Measurements from ENCODE around the gene TMEM254. TPM values are rescaled to one million over a fixed set of nuclear protein-coding genes. Genes with fewer than 3 reads are reported as not detected.

Gene TMEM254
- total and polyA plus RNA-seq, 2 donors (not counting 1 experiment from before 2014, with no cell fraction given): 10.4 to 30.9 TPM

DNA sequence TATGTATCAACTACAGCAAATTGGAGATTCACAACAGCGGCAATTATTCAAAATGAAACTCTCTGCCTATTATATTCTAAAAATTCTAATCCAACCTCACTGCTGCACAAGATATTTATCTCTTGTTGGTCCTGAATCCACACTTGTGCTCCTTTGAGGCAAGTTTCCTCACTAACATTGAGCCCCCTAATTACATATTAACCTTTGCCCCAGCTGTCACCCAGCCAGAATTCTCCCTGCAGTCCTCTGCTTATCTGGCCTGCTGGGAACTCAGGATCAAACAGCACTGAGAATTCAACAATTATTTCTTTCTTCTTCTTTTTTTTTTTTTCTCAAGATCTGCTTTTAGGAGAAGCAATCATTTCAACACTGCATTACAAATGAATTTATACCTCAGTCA lies 32.5 kb downstream of the TMEM254 start:
- Histone ChIP-seq H3K9ac (ENCODE audit: insufficient read depth, low read length) (no peak overlapping the region), H2AFZ (ENCODE audit: low read length) (no peak overlapping the region), H3K36me3 (ENCODE audit: control insufficient read depth, insufficient read depth, low read length) (no peaks in the 10 kb centered on the region), H3K4me2 (ENCODE audit: extremely low read depth, insufficient read depth, low read length) (no peak overlapping the region), H3K4me1 (ENCODE audit: control insufficient read depth, extremely low read depth, insufficient read depth, low read length) (peaks cover 2% of the 10 kb centered on the region), H3K27me3 (ENCODE audit: control insufficient read depth, insufficient read depth, low read length) (no peaks in the 10 kb centered on the region), H3K79me2 (ENCODE audit: control insufficient read depth, insufficient read depth, low read length) (no peaks in the 10 kb centered on the region), H3K4me3 (replicated peaks in 1 of 4; ENCODE audit: control extremely low read depth in 1 of 4, insufficient read depth in 1 of 4, low read depth in 3 of 4, low read length in 4 of 4) (no peak overlapping the region), H4K20me1 (ENCODE audit: control insufficient read depth, extremely low read depth, insufficient read depth, low read length) (no peaks in the 10 kb centered on the region), H3K9me3 (ENCODE audit: control insufficient read depth, insufficient read depth, low read depth, low read length) (no peaks in the 10 kb centered on the region), H3K27ac (ENCODE audit: insufficient read depth, low read length) (no peak overlapping the region)
- TF ChIP-seq, protein P1, sequence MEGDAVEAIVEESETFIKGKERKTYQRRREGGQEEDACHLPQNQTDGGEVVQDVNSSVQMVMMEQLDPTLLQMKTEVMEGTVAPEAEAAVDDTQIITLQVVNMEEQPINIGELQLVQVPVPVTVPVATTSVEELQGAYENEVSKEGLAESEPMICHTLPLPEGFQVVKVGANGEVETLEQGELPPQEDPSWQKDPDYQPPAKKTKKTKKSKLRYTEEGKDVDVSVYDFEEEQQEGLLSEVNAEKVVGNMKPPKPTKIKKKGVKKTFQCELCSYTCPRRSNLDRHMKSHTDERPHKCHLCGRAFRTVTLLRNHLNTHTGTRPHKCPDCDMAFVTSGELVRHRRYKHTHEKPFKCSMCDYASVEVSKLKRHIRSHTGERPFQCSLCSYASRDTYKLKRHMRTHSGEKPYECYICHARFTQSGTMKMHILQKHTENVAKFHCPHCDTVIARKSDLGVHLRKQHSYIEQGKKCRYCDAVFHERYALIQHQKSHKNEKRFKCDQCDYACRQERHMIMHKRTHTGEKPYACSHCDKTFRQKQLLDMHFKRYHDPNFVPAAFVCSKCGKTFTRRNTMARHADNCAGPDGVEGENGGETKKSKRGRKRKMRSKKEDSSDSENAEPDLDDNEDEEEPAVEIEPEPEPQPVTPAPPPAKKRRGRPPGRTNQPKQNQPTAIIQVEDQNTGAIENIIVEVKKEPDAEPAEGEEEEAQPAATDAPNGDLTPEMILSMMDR (conservative IDR thresholded peaks at IDR 0.05 in 1 of 2, IDR thresholded peaks at IDR 0.05 in 1 of 2; ENCODE audit: low read depth in 1 of 2, low read length in 2 of 2): no peak
- no peak for TF ChIP-seq EZH2 (IDR thresholded peaks at IDR 0.05; ENCODE audit: low read length, missing control alignments)
- no peak for DNase-seq (ENCODE audit: low read depth in 2 of 2)

DNA sequence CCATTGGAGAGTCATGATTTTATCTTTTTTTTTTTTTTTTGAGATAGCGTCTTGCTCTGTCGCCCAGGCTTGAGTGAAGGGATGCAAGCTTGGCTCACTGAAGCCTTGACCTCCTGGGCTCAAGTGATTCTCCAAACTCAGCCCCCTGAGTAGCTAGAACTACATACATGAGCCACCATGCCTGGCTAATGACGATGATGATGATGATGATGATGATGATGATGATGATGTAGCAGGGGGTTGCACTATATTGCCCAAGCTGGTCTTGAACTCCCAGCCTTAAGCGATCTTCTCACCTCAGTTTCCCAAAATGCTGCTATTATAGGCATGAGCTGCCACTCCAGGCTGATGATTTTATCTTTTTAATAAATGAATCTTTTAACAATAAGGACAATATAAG lies 40.2 kb downstream of the TMEM254 start:
- TF ChIP-seq EZH2 (IDR thresholded peaks at IDR 0.05; ENCODE audit: low read length, missing control alignments): no peak
- TF ChIP-seq, protein P1 (conservative IDR thresholded peaks at IDR 0.05 in 1 of 2, IDR thresholded peaks at IDR 0.05 in 1 of 2; ENCODE audit: low read depth in 1 of 2, low read length in 2 of 2): no peak
- DNase-seq (ENCODE audit: low read depth in 2 of 2): no peak
- no peak overlapping the region for H3K27ac ChIP-seq (ENCODE audit: insufficient read depth, low read length)

DNA sequence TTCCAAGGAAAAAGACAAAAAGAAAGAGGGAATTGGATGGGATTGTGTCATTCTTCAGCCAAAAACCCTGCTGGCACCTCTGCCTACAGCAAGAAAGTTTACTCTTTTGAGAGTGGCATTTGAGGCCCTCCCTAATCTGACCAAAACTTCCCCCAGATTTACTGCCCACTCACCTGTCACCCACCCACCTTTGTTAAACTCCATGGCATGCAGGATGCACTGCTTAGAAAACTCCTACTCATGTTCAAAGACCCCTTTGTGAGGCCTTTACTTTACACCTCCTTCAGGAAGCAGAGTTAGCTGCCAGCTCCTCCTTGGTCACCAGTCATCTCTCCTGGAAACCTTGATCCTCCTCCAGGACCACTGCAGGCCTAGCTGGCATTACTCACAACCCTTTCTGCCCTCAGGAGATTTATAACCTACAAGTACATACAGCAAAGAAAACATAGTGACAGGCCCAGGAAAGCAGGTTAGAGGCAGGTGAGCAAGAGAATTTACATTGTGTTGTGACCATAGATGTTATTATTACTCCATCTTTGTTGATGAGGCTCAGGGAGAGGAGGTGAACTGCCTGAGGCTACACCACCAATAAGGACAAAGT lies 43.7 kb downstream of the TMEM254 start:
- no peaks in the 10 kb centered on the region for H3K9me3 ChIP-seq (ENCODE audit: control insufficient read depth, insufficient read depth, low read depth, low read length)
- no peak for TF ChIP-seq EZH2 (IDR thresholded peaks at IDR 0.05; ENCODE audit: low read length, missing control alignments)
- TF ChIP-seq, protein P1 (conservative IDR thresholded peaks at IDR 0.05 in 1 of 2, IDR thresholded peaks at IDR 0.05 in 1 of 2; ENCODE audit: low read depth in 1 of 2, low read length in 2 of 2): no peak
- peak overlapping the region; percentile 29 for H3K27ac ChIP-seq (ENCODE audit: insufficient read depth, low read length)
- no peak overlapping the region for H3K4me3 ChIP-seq (replicated peaks in 1 of 4; ENCODE audit: control extremely low read depth in 1 of 4, insufficient read depth in 1 of 4, low read depth in 3 of 4, low read length in 4 of 4)
- no peaks in the 10 kb centered on the region for H3K79me2 ChIP-seq (ENCODE audit: control insufficient read depth, insufficient read depth, low read length)
- H3K27me3 ChIP-seq (ENCODE audit: control insufficient read depth, insufficient read depth, low read length): no peaks in the 10 kb centered on the region
- peaks cover 9% of the 10 kb centered on the region for H3K4me1 ChIP-seq (ENCODE audit: control insufficient read depth, extremely low read depth, insufficient read depth, low read length)
- H3K9ac ChIP-seq (ENCODE audit: insufficient read depth, low read length): no peak overlapping the region
- H3K36me3 ChIP-seq (ENCODE audit: control insufficient read depth, insufficient read depth, low read length): no peaks in the 10 kb centered on the region
- no peak for DNase-seq (ENCODE audit: low read depth in 2 of 2)
- H4K20me1 ChIP-seq (ENCODE audit: control insufficient read depth, extremely low read depth, insufficient read depth, low read length): no peaks in the 10 kb centered on the region
- H2AFZ ChIP-seq (ENCODE audit: low read length): no peak overlapping the region
- no peak overlapping the region for H3K4me2 ChIP-seq (ENCODE audit: extremely low read depth, insufficient read depth, low read length)

More for the DNA sequence above, 40.2 kb downstream of the TMEM254 start:
- peaks cover 5% of the 10 kb centered on the region for H3K4me1 ChIP-seq (ENCODE audit: control insufficient read depth, extremely low read depth, insufficient read depth, low read length)
- no peak overlapping the region for H2AFZ ChIP-seq (ENCODE audit: low read length)
- H3K27me3 ChIP-seq (ENCODE audit: control insufficient read depth, insufficient read depth, low read length): no peaks in the 10 kb centered on the region
- H3K36me3 ChIP-seq (ENCODE audit: control insufficient read depth, insufficient read depth, low read length): no peaks in the 10 kb centered on the region
- H3K9me3 ChIP-seq (ENCODE audit: control insufficient read depth, insufficient read depth, low read depth, low read length): no peaks in the 10 kb centered on the region
- H3K4me2 ChIP-seq (ENCODE audit: extremely low read depth, insufficient read depth, low read length): no peak overlapping the region
- no peaks in the 10 kb centered on the region for H3K79me2 ChIP-seq (ENCODE audit: control insufficient read depth, insufficient read depth, low read length)
- H4K20me1 ChIP-seq (ENCODE audit: control insufficient read depth, extremely low read depth, insufficient read depth, low read length): no peaks in the 10 kb centered on the region
- H3K9ac ChIP-seq (ENCODE audit: insufficient read depth, low read length): no peak overlapping the region
- H3K4me3 ChIP-seq (replicated peaks in 1 of 4; ENCODE audit: control extremely low read depth in 1 of 4, insufficient read depth in 1 of 4, low read depth in 3 of 4, low read length in 4 of 4): no peak overlapping the region
